ENCODE measurements around the gene CYB5RL.
"Not testable (repeated sequence)": the region's sequence is repeated elsewhere in the genome, so short reads cannot be mapped to it uniquely, and the experiment has no call there.

The CYB5RL gene

GRCh38 chr1:54239035-54239383, 39.2 kb upstream of the CYB5RL start:
- Histone ChIP-seq H3K36me3 (ENCODE audit: control insufficient read depth in 2 of 2, insufficient read depth in 2 of 2, low read length in 2 of 2) (peaks cover 31 to 43% of the 10 kb centered on the region in 2 donors), H3K27ac (ENCODE audit: low read depth in 2 of 2, low read length in 2 of 2) (no peak overlapping the region), H3K9me3 (ENCODE audit: control insufficient read depth in 2 of 2, low read length in 2 of 2) (no peaks in the 10 kb centered on the region), H3K9ac (ENCODE audit: low read depth in 1 of 2, low read length in 2 of 2) (no peak overlapping the region), H3K27me3 (ENCODE audit: control insufficient read depth in 2 of 2, insufficient read depth in 2 of 2, low read length in 2 of 2) (no peaks in the 10 kb centered on the region), H3K4me3 (ENCODE audit: low read length in 2 of 2) (no peak overlapping the region), H3K4me1 (ENCODE audit: control insufficient read depth in 2 of 2, insufficient read depth in 2 of 2, low read length in 2 of 2) (no peaks in the 10 kb centered on the region)

DNA sequence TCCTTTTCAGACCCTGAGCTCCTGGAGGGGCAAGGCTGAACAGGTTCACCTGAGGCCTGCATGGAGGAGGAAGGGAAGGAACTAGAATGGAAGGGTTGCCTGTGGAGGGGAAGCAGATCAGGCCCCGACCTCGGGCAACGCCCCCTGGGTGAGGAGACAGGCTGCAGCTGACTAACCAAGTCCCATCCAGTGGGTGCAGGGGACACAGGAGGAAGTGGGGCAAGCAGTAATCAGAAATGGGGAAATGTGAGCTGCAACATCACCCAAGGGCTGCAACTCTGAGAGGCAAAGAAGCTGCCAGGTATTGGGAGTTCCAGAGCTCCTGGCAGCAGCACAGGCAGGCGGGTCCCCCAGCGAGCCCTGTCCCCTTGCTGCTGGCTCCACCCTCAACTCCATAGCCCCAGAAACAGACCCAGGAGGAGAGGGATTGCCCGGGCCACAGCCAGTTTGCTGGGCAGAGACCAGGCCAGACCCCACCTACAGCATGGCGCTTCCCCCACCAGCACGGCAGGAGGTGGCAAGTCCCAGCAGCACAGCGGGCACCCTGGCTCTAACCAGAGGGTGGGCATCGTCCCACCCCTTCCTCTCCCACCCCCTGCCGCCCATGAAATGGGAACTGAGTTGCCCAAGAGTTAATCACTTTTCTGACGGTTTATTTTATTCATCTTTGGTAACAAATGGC, 38.7 kb upstream of the CYB5RL start:
- Histone ChIP-seq H3K4me1 (ENCODE audit: control insufficient read depth in 2 of 2, insufficient read depth in 2 of 2, low read length in 2 of 2) (no peaks in the 10 kb centered on the region), H3K27me3 (ENCODE audit: control insufficient read depth in 2 of 2, insufficient read depth in 2 of 2, low read length in 2 of 2) (no peaks in the 10 kb centered on the region), H3K27ac (ENCODE audit: low read depth in 2 of 2, low read length in 2 of 2) (no peak overlapping the region), H3K4me3 (ENCODE audit: low read length in 2 of 2) (no peak overlapping the region), H3K36me3 (ENCODE audit: control insufficient read depth in 2 of 2, insufficient read depth in 2 of 2, low read length in 2 of 2) (peaks cover 31 to 40% of the 10 kb centered on the region in 2 donors), H3K9me3 (ENCODE audit: control insufficient read depth in 2 of 2, low read length in 2 of 2) (no peaks in the 10 kb centered on the region), H3K9ac (ENCODE audit: low read depth in 1 of 2, low read length in 2 of 2) (no peak overlapping the region)

DNA sequence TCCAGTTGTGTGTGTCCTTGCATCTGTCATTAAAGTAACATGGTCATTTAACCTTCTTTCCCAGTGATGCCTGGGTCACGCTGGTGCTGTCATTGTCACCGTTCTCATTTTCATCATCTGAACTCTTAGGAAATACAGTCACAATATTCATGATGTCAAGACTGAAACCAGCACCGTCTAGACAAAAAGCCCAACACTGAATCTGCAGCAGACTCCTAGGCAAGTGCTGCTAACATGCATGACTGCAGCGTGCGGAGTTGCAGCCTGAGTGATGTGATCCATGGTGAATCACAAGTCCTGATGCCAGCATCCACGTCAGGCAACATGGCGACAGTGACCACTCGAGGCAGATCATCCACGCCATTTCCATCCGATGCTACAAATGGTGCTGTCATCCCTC, 37.8 kb upstream of the CYB5RL start:
- no peak overlapping the region for H3K27ac ChIP-seq (ENCODE audit: low read depth in 2 of 2, low read length in 2 of 2)
- H3K4me1 ChIP-seq (ENCODE audit: control insufficient read depth in 2 of 2, insufficient read depth in 2 of 2, low read length in 2 of 2), result no peaks in the 10 kb centered on the region
- H3K36me3 ChIP-seq (ENCODE audit: control insufficient read depth in 2 of 2, insufficient read depth in 2 of 2, low read length in 2 of 2), result peaks cover 31 to 38% of the 10 kb centered on the region in 2 donors
- no peaks in the 10 kb centered on the region for H3K27me3 ChIP-seq (ENCODE audit: control insufficient read depth in 2 of 2, insufficient read depth in 2 of 2, low read length in 2 of 2)
- H3K4me3 ChIP-seq (ENCODE audit: low read length in 2 of 2), result no peak overlapping the region
- H3K9ac ChIP-seq (ENCODE audit: low read depth in 1 of 2, low read length in 2 of 2), result no peak overlapping the region
- no peaks in the 10 kb centered on the region for H3K9me3 ChIP-seq (ENCODE audit: control insufficient read depth in 2 of 2, low read length in 2 of 2)

DNA sequence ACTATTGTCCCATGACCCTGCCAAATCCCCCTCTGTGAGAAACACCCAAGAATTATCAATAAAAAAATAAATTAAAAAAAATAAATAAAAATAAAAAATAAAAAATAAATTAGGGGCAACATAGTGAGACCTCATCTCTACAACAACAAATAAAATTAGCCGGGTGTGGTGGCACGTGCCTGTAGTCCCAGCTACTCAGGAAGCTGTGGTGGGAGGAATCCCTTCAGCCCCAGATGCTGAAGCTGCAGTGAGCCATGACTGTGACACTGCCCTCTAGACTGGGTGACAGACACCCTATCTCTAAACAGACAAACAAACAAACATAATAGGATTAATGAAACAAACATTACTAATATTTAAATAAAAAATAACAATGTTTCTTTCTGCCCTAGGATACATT, 34.5 kb upstream of the CYB5RL start:
- Histone ChIP-seq H3K9ac (ENCODE audit: low read depth in 1 of 2, low read length in 2 of 2) (no peak overlapping the region), H3K36me3 (ENCODE audit: control insufficient read depth in 2 of 2, insufficient read depth in 2 of 2, low read length in 2 of 2) (peaks cover 16 to 18% of the 10 kb centered on the region in 2 donors), H3K9me3 (ENCODE audit: control insufficient read depth in 2 of 2, low read length in 2 of 2) (no peaks in the 10 kb centered on the region), H3K27ac (ENCODE audit: low read depth in 2 of 2, low read length in 2 of 2) (no peak overlapping the region), H3K27me3 (ENCODE audit: control insufficient read depth in 2 of 2, insufficient read depth in 2 of 2, low read length in 2 of 2) (no peaks in the 10 kb centered on the region), H3K4me3 (ENCODE audit: low read length in 2 of 2) (no peak overlapping the region), H3K4me1 (ENCODE audit: control insufficient read depth in 2 of 2, insufficient read depth in 2 of 2, low read length in 2 of 2) (no peaks in the 10 kb centered on the region)

DNA sequence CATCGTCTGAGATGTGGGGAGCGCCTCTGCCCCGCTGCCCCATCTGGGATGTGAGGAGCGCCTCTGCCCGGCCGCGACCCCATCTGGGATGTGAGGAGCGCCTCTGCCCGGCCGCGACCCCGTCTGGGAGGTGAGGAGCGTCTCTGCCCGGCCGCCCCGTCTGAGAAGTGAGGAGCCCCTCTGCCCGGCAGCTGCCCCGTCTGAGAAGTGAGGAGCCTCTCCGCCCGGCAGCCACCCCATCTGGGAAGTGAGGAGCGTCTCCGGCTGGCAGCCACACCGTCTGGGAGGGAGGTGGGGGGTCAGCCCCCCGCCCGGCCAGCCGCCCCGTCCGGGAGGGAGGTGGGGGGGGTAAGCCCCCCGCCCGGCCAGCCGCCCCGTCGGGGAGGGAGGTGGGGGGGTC, 33.4 kb upstream of the CYB5RL start:
- H3K36me3 ChIP-seq (ENCODE audit: control insufficient read depth in 2 of 2, insufficient read depth in 2 of 2, low read length in 2 of 2), result peaks cover 13 to 15% of the 10 kb centered on the region in 2 donors
- H3K27me3 ChIP-seq (ENCODE audit: control insufficient read depth in 2 of 2, insufficient read depth in 2 of 2, low read length in 2 of 2); H3K4me1 ChIP-seq (ENCODE audit: control insufficient read depth in 2 of 2, insufficient read depth in 2 of 2, low read length in 2 of 2); H3K4me3 ChIP-seq (ENCODE audit: low read length in 2 of 2); H3K9me3 ChIP-seq (ENCODE audit: control insufficient read depth in 2 of 2, low read length in 2 of 2); H3K27ac ChIP-seq (ENCODE audit: low read depth in 2 of 2, low read length in 2 of 2); H3K9ac ChIP-seq (ENCODE audit: low read depth in 1 of 2, low read length in 2 of 2): not testable (repeated sequence)

GRCh38 chr1:54230507-54231339, 30.9 kb upstream of the CYB5RL start:
- H3K27me3 ChIP-seq (ENCODE audit: control insufficient read depth in 2 of 2, insufficient read depth in 2 of 2, low read length in 2 of 2), result no peaks in the 10 kb centered on the region
- no peak overlapping the region for H3K9ac ChIP-seq (ENCODE audit: low read depth in 1 of 2, low read length in 2 of 2)
- no peaks in the 10 kb centered on the region for H3K4me1 ChIP-seq (ENCODE audit: control insufficient read depth in 2 of 2, insufficient read depth in 2 of 2, low read length in 2 of 2)
- peaks cover 0 to 10% of the 10 kb centered on the region in 2 donors for H3K36me3 ChIP-seq (ENCODE audit: control insufficient read depth in 2 of 2, insufficient read depth in 2 of 2, low read length in 2 of 2)
- no peak overlapping the region for H3K27ac ChIP-seq (ENCODE audit: low read depth in 2 of 2, low read length in 2 of 2)
- H3K9me3 ChIP-seq (ENCODE audit: control insufficient read depth in 2 of 2, low read length in 2 of 2), result no peaks in the 10 kb centered on the region
- no peak overlapping the region for H3K4me3 ChIP-seq (ENCODE audit: low read length in 2 of 2)

- Histone ChIP-seq H3K27ac (ENCODE audit: low read depth in 2 of 2, low read length in 2 of 2) (no peak overlapping the region), H3K4me1 (ENCODE audit: control insufficient read depth in 2 of 2, insufficient read depth in 2 of 2, low read length in 2 of 2) (no peaks in the 10 kb centered on the region), H3K4me3 (ENCODE audit: low read length in 2 of 2) (no peak overlapping the region), H3K9me3 (ENCODE audit: control insufficient read depth in 2 of 2, low read length in 2 of 2) (no peaks in the 10 kb centered on the region), H3K27me3 (ENCODE audit: control insufficient read depth in 2 of 2, insufficient read depth in 2 of 2, low read length in 2 of 2) (no peaks in the 10 kb centered on the region), H3K36me3 (ENCODE audit: control insufficient read depth in 2 of 2, insufficient read depth in 2 of 2, low read length in 2 of 2) (peaks cover 3 to 17% of the 10 kb centered on the region in 2 donors), H3K9ac (ENCODE audit: low read depth in 1 of 2, low read length in 2 of 2) (no peak overlapping the region)
These were observed 29.6 kb upstream of the CYB5RL start for GRCh38 chr1:54229281-54229891.

DNA sequence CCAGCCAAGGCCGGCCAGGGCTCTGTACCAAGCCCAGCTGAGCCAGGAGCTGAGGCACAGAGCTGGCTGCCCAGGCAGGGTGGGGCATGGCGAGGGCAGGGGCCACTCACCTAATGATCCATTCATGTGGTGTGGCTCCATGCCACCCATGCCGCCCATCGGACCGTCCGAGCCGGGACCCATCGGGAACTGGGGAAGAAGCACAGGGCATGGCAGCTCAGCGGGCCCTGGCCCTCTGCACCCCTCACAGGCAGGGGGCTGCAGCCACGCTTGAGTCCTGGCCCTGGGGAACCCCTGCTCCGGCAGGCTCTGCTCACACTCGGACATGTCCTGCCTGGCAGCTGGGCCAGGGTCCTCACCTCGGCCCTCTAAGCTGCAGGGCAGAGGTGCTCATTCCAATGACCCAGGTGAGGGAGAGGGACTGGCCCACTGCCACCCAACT, 28.8 kb upstream of the CYB5RL start:
- Histone ChIP-seq H3K4me3 (ENCODE audit: low read length in 2 of 2) (no peak overlapping the region), H3K27ac (ENCODE audit: low read depth in 2 of 2, low read length in 2 of 2) (no peak overlapping the region), H3K9me3 (ENCODE audit: control insufficient read depth in 2 of 2, low read length in 2 of 2) (no peaks in the 10 kb centered on the region), H3K27me3 (ENCODE audit: control insufficient read depth in 2 of 2, insufficient read depth in 2 of 2, low read length in 2 of 2) (no peaks in the 10 kb centered on the region), H3K36me3 (ENCODE audit: control insufficient read depth in 2 of 2, insufficient read depth in 2 of 2, low read length in 2 of 2) (peaks cover 3 to 21% of the 10 kb centered on the region in 2 donors), H3K4me1 (ENCODE audit: control insufficient read depth in 2 of 2, insufficient read depth in 2 of 2, low read length in 2 of 2) (no peaks in the 10 kb centered on the region), H3K9ac (ENCODE audit: low read depth in 1 of 2, low read length in 2 of 2) (no peak overlapping the region)

- Histone ChIP-seq H3K27me3 (ENCODE audit: control insufficient read depth in 2 of 2, insufficient read depth in 2 of 2, low read length in 2 of 2) (no peaks in the 10 kb centered on the region), H3K4me1 (ENCODE audit: control insufficient read depth in 2 of 2, insufficient read depth in 2 of 2, low read length in 2 of 2) (no peaks in the 10 kb centered on the region), H3K27ac (ENCODE audit: low read depth in 2 of 2, low read length in 2 of 2) (no peak overlapping the region), H3K9ac (ENCODE audit: low read depth in 1 of 2, low read length in 2 of 2) (no peak overlapping the region), H3K36me3 (ENCODE audit: control insufficient read depth in 2 of 2, insufficient read depth in 2 of 2, low read length in 2 of 2) (peaks cover 3 to 21% of the 10 kb centered on the region in 2 donors), H3K9me3 (ENCODE audit: control insufficient read depth in 2 of 2, low read length in 2 of 2) (no peaks in the 10 kb centered on the region), H3K4me3 (ENCODE audit: low read length in 2 of 2) (no peak overlapping the region)
These were observed 28.1 kb upstream of the CYB5RL start for GRCh38 chr1:54227891-54228310.

GRCh38 chr1:54227091-54227602, 27.3 kb upstream of the CYB5RL start:
- Histone ChIP-seq H3K4me1 (ENCODE audit: control insufficient read depth in 2 of 2, insufficient read depth in 2 of 2, low read length in 2 of 2) (no peaks in the 10 kb centered on the region), H3K27ac (ENCODE audit: low read depth in 2 of 2, low read length in 2 of 2) (no peak overlapping the region), H3K27me3 (ENCODE audit: control insufficient read depth in 2 of 2, insufficient read depth in 2 of 2, low read length in 2 of 2) (no peaks in the 10 kb centered on the region), H3K36me3 (ENCODE audit: control insufficient read depth in 2 of 2, insufficient read depth in 2 of 2, low read length in 2 of 2) (peaks cover 3 to 21% of the 10 kb centered on the region in 2 donors), H3K9me3 (ENCODE audit: control insufficient read depth in 2 of 2, low read length in 2 of 2) (no peaks in the 10 kb centered on the region), H3K9ac (ENCODE audit: low read depth in 1 of 2, low read length in 2 of 2) (no peak overlapping the region), H3K4me3 (ENCODE audit: low read length in 2 of 2) (no peak overlapping the region)
